Activated naive CD4-positive, alpha-beta T cell treated with anti-CD3 and anti-CD28 coated beads, Interleukin-2, amount 10 ng/mL, durations not matched to agents 5 hours and 36 hours (primary cell): ENCODE results near the gene LIPE. TPM values are rescaled to one million over a fixed set of nuclear protein-coding genes. Genes with fewer than 3 reads are reported as not detected.

ENCODE experiments used
- total RNA-seq, 2 experiments: library from RNA; stranded (reverse); gene quantifications; one replicate each; pipeline ENCODE4 v1.2.3, GENCODE V29; 2021

LIPE gene, protein sequence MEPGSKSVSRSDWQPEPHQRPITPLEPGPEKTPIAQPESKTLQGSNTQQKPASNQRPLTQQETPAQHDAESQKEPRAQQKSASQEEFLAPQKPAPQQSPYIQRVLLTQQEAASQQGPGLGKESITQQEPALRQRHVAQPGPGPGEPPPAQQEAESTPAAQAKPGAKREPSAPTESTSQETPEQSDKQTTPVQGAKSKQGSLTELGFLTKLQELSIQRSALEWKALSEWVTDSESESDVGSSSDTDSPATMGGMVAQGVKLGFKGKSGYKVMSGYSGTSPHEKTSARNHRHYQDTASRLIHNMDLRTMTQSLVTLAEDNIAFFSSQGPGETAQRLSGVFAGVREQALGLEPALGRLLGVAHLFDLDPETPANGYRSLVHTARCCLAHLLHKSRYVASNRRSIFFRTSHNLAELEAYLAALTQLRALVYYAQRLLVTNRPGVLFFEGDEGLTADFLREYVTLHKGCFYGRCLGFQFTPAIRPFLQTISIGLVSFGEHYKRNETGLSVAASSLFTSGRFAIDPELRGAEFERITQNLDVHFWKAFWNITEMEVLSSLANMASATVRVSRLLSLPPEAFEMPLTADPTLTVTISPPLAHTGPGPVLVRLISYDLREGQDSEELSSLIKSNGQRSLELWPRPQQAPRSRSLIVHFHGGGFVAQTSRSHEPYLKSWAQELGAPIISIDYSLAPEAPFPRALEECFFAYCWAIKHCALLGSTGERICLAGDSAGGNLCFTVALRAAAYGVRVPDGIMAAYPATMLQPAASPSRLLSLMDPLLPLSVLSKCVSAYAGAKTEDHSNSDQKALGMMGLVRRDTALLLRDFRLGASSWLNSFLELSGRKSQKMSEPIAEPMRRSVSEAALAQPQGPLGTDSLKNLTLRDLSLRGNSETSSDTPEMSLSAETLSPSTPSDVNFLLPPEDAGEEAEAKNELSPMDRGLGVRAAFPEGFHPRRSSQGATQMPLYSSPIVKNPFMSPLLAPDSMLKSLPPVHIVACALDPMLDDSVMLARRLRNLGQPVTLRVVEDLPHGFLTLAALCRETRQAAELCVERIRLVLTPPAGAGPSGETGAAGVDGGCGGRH
- 10 to 100 TPM; 27.0 to 32.9 TPM for total RNA-seq

GRCh38 chr19:42427313-42427712 is at the start of gene LIPE:
Gene LIPE (minus strand): TSS chr19:42427388. CDS start chr19:42427149, 239 bp downstream.

GRCh38 chr19:42442833-42443232 is 15.6 kb upstream of the LIPE start, which contains the start of gene CXCL17:
Gene CXCL17 (minus strand): TSS chr19:42442946. CDS start chr19:42442832, 114 bp downstream.

GRCh38 chr19:42389899-42390298 is 37.3 kb downstream of the LIPE start, which contains the start of gene CNFN:
Gene CNFN (minus strand): TSS chr19:42390297. CDS start chr19:42389037, 1,260 bp downstream.

Other genes with a start within 250 kb of the LIPE start
- gene DEDD2, start 209.7 kb downstream of the LIPE start, total RNA-seq, result 10 to 100 TPM; 46.1 to 46.3 TPM
- 10 to 100 TPM; 16.0 to 17.9 TPM for gene ZNF526, start 207.1 kb downstream of the LIPE start, total RNA-seq
- gene GSK3A, start 184.8 kb downstream of the LIPE start, total RNA-seq, result 10 to 100 TPM; 40.7 to 45.7 TPM
- 10 to 100 TPM; 49.0 to 50.2 TPM for gene ERF, start 172.3 kb downstream of the LIPE start, total RNA-seq
- gene CIC, start 158.1 kb downstream of the LIPE start, total RNA-seq, result 10 to 100 TPM; 81.9 to 86.6 TPM
- under 1 TPM; 0.30 to 0.39 TPM for gene PRR19, start 125.3 kb downstream of the LIPE start, total RNA-seq
- 10 to 100 TPM; 36.5 to 39.0 TPM for gene PAFAH1B3, start 124.8 kb downstream of the LIPE start, total RNA-seq
- under 1 TPM in 1 of 2 experiments, not detected in 1; 0.31 TPM for gene TMEM145, start 114.1 kb downstream of the LIPE start, total RNA-seq
- 1 to 10 TPM; 4.4 to 4.9 TPM for gene MEGF8, start 101.8 kb downstream of the LIPE start, total RNA-seq
- under 1 TPM in 1 of 2 experiments, not detected in 1; 0.51 TPM for gene CNFN, start 37.1 kb downstream of the LIPE start, total RNA-seq
- gene CXCL17, start 15.6 kb upstream of the LIPE start, total RNA-seq, result not detected
- gene CEACAM1, start 101.1 kb upstream of the LIPE start, total RNA-seq, result 10 to 100 TPM; 37.6 to 39.2 TPM
- gene CEACAM8, start 167.5 kb upstream of the LIPE start, total RNA-seq, result not detected